OCI-LY3 (cell line): ENCODE data around the gene MTOR.

Experiments used
- H2AFZ ChIP-seq: fragments of 200-600, 300-600 bp; shearing (Covaris generic); 2 replicates; pipeline ENCODE4 v1.6.0; 2014; ENCODE audit warnings: antibody characterized with exemption, low read depth, low read length
- H3K27ac ChIP-seq: fragments of 200-600, 300-600 bp; sonication (generic); 2 replicates; pipeline ENCODE4 v1.5.1; 2014; ENCODE audit warnings: mild to moderate bottlenecking, low read length, moderate library complexity, mixed read lengths
- H3K27me3 ChIP-seq: fragments of 200-600, 300-600 bp; sonication (generic); 2 replicates; pipeline ENCODE4 v1.6.1; 2014; ENCODE audit warnings: low read depth, low read length, mixed read lengths
- H3K36me3 ChIP-seq: fragments of 200-600, 300-600 bp; sonication (generic); replicated peaks from 2 replicates; pipeline ENCODE3; 2014; ENCODE audit warnings: low read depth, low read length, mixed read lengths
- H3K4me1 ChIP-seq: fragments of 300-600, 200-600 bp; sonication (generic); 2 replicates; pipeline ENCODE4 v1.6.1; 2014; ENCODE audit warnings: low read length, mixed read lengths
- H3K4me2 ChIP-seq: fragments of 200-600, 300-600 bp; sonication (generic); 2 replicates; pipeline ENCODE4 v1.6.1; 2014; ENCODE audit warnings: low read length, mixed read lengths
- H3K4me3 ChIP-seq: fragments of 300-600, 200-600 bp; sonication (generic); 2 replicates; pipeline ENCODE4 v1.5.1; 2014; ENCODE audit warnings: antibody characterized with exemption, mild to moderate bottlenecking, low read length, moderate library complexity
- H3K79me2 ChIP-seq: fragments of 300-600, 200-600 bp; shearing (Covaris generic); 2 replicates; pipeline ENCODE4 v1.6.1; 2014; ENCODE audit warnings: mild to moderate bottlenecking, low read length, mixed read lengths
- H3K9ac ChIP-seq: fragments of 300-600, 200-600 bp; shearing (Covaris generic); 2 replicates; pipeline ENCODE4 v1.6.0; 2014; ENCODE audit warnings: mild to moderate bottlenecking, low read length, moderate library complexity
- H3K9me3 ChIP-seq: fragments of 200-600, 300-600 bp; shearing (Covaris generic); 2 replicates; pipeline ENCODE4 v1.6.1; 2014; ENCODE audit warnings: low read length, mixed read lengths; ENCODE audit not compliant: insufficient read depth
- H4K20me1 ChIP-seq: fragments of 200-600, 300-600 bp; sonication (generic); 2 replicates; pipeline ENCODE4 v1.6.1; 2016; ENCODE audit warnings: low read length, mixed read lengths; ENCODE audit not compliant: insufficient read depth
- EZH2phosphoT487 ChIP-seq: fragments of 200-600 bp; shearing (Covaris generic); IDR thresholded peaks from 2 replicates; pipeline ENCODE4 v1.6.1; 2018; ENCODE audit warnings: antibody characterized with exemption, mixed run types, low read depth
- TF ChIP-seq, protein P1 (sequence below): fragments of 200-600, 300-600 bp; sonication (generic); IDR thresholded peaks from 2 replicates; pipeline ENCODE4 v1.5.1; 2014; ENCODE audit warnings: antibody characterized with exemption, low read length, low read depth

Gene MTOR

DNA sequence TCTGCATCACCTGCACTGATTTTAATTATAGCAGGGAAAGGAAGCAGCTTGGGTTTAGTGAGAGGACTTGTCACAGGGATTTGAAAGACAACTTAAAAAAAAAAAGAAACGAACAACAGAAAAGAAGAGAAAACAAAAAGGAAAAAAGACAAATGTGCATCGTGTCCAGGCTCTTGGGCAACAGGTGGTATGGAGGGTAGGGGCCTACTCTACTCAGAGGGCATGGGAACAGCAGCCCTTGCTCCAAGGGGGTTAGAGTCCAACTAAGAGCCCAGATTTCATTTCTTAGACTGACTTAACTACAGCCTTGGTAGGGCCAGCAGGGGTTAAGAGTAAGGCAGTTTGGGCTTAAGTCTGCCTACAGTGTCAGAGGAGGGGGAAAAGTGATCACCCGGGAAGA is 147.4 kb downstream of the MTOR start:
- H3K4me3 ChIP-seq: no peak overlapping the region
- no peaks in the 10 kb centered on the region for H3K36me3 ChIP-seq
- H3K9ac ChIP-seq: no peak overlapping the region
- no peaks in the 10 kb centered on the region for H3K27me3 ChIP-seq
- H3K4me1 ChIP-seq: no peaks in the 10 kb centered on the region
- H3K27ac ChIP-seq: no peak overlapping the region
- no peak overlapping the region for H3K4me2 ChIP-seq
- TF ChIP-seq, protein P1, sequence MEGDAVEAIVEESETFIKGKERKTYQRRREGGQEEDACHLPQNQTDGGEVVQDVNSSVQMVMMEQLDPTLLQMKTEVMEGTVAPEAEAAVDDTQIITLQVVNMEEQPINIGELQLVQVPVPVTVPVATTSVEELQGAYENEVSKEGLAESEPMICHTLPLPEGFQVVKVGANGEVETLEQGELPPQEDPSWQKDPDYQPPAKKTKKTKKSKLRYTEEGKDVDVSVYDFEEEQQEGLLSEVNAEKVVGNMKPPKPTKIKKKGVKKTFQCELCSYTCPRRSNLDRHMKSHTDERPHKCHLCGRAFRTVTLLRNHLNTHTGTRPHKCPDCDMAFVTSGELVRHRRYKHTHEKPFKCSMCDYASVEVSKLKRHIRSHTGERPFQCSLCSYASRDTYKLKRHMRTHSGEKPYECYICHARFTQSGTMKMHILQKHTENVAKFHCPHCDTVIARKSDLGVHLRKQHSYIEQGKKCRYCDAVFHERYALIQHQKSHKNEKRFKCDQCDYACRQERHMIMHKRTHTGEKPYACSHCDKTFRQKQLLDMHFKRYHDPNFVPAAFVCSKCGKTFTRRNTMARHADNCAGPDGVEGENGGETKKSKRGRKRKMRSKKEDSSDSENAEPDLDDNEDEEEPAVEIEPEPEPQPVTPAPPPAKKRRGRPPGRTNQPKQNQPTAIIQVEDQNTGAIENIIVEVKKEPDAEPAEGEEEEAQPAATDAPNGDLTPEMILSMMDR: no peak
- TF ChIP-seq EZH2phosphoT487: no peak
- H3K79me2 ChIP-seq: no peaks in the 10 kb centered on the region
- no peaks in the 10 kb centered on the region for H3K9me3 ChIP-seq
- H2AFZ ChIP-seq: no peak overlapping the region
- no peaks in the 10 kb centered on the region for H4K20me1 ChIP-seq

- H3K27ac ChIP-seq: no peak overlapping the region
- no peak overlapping the region for H3K4me3 ChIP-seq
- no peaks in the 10 kb centered on the region for H3K79me2 ChIP-seq
- H3K4me2 ChIP-seq: no peak overlapping the region
- H3K27me3 ChIP-seq: no peaks in the 10 kb centered on the region
- H4K20me1 ChIP-seq: no peaks in the 10 kb centered on the region
- H3K4me1 ChIP-seq: no peaks in the 10 kb centered on the region
- H3K36me3 ChIP-seq: peaks cover 4% of the 10 kb centered on the region
- no peaks in the 10 kb centered on the region for H3K9me3 ChIP-seq
- H3K9ac ChIP-seq: no peak overlapping the region
- TF ChIP-seq, protein P1: no peak
- TF ChIP-seq EZH2phosphoT487: no peak
- no peak overlapping the region for H2AFZ ChIP-seq
Measured at GRCh38 chr1:11109047-11109760, 153.1 kb downstream of the MTOR start.

DNA sequence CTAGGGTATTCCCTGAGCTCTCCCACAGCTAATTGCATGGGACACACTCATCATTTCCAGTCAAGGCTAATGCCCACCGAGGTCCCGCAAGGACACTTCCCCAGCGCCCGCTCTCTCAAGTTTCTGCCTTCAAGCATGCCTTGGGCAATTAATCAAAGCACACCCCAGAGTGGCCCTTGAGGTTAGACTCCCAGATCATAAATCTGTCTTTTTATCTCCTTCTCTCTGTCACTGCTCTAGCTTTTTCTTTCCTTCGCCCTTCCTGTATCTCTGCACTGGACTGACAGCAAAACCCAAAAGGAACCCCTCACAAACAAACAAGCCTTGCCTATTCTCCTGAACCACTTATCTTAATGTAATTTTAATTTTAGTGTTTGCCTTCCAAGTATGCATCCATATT is 154.8 kb downstream of the MTOR start:
- H3K9me3 ChIP-seq: no peaks in the 10 kb centered on the region
- no peak overlapping the region for H3K9ac ChIP-seq
- no peaks in the 10 kb centered on the region for H3K4me1 ChIP-seq
- H3K4me2 ChIP-seq: no peak overlapping the region
- no peaks in the 10 kb centered on the region for H3K79me2 ChIP-seq
- H3K36me3 ChIP-seq: peaks cover 4% of the 10 kb centered on the region
- no peak overlapping the region for H3K4me3 ChIP-seq
- no peak for TF ChIP-seq EZH2phosphoT487
- TF ChIP-seq, protein P1: no peak
- H2AFZ ChIP-seq: no peak overlapping the region
- no peak overlapping the region for H3K27ac ChIP-seq
- H4K20me1 ChIP-seq: no peaks in the 10 kb centered on the region
- H3K27me3 ChIP-seq: no peaks in the 10 kb centered on the region

DNA sequence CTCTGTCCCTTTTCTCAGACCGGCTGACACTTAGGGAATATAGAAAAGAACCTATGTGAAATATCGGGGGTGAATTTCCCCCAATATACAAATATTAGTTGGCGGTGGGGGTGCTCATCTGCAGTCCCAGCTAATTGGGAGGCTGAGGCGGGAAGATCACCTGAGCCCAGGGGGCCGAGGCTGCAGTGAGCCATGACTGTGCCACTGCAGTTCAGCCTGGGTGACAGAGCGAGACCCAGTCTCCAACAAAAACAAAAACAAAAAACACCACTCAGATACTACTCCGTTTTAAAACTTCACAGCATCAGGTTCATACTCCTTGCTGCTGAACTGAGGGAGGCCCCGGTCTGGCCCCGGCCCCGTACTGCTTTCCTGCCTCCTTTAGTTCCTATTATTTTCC is 156.8 kb downstream of the MTOR start:
- peaks cover 4% of the 10 kb centered on the region for H3K36me3 ChIP-seq
- no peak overlapping the region for H3K9ac ChIP-seq
- no peak overlapping the region for H3K4me2 ChIP-seq
- no peak for TF ChIP-seq EZH2phosphoT487
- TF ChIP-seq, protein P1: no peak
- H3K4me1 ChIP-seq: no peaks in the 10 kb centered on the region
- H3K79me2 ChIP-seq: no peaks in the 10 kb centered on the region
- no peak overlapping the region for H3K4me3 ChIP-seq
- no peaks in the 10 kb centered on the region for H4K20me1 ChIP-seq
- no peaks in the 10 kb centered on the region for H3K9me3 ChIP-seq
- no peak overlapping the region for H2AFZ ChIP-seq
- H3K27me3 ChIP-seq: no peaks in the 10 kb centered on the region
- no peak overlapping the region for H3K27ac ChIP-seq
